OCI-M2 (cell line): ENCODE data around the gene LDLR.
A peak's percentile ranks its signal among the peaks of the same experiment; 100 is the strongest.
"Not testable (repeated sequence)": the region's sequence is repeated elsewhere in the genome, so short reads cannot be mapped to it uniquely, and the experiment has no call there.

Experiments
- DNase-seq: peaks from one replicate; lab custom pipeline; 2025; ENCODE audit not compliant: unreplicated experiment; lab: John Stamatoyannopoulos, UW

LDLR gene

DNA sequence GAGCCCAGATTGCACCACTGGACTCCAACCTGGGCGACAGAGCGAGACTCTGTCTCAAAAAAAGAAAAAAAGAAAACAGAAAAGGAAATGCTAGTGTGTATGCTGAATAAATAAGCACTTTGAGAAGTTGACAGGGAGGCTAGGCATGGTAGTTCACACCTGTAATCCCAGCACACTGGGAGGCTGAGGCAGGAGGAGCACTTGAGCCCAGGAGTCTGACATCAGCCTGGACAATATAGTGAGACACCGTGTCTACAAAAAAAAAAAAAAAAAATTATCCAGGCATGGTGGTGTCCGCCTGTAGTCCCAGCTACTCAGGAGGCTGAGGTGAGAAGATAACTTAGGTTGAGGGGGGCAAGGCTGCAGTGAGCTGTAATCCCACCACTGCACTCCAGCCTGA lies 19.1 kb upstream of the LDLR start:
- no peak for DNase-seq

DNA sequence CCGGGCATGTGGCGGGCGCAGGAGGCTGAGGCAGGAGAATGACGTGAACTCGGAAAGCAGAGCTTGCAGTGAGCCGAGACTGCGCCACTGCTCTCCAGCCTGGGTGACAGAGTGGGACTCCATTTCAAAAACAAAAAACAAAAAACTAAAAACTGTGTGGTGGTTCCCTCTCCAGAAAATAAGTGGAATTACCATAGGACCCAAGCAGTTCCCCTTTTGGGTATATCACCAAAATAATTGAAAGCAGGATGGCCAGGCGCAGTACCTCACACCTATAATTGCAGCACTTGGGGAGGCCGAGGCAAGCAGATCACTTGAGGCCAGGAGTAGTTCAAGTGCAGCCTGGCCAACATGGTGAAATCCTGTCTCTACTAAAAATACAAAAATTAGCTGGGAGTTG lies 15.7 kb upstream of the LDLR start:
- no peak for DNase-seq

DNA sequence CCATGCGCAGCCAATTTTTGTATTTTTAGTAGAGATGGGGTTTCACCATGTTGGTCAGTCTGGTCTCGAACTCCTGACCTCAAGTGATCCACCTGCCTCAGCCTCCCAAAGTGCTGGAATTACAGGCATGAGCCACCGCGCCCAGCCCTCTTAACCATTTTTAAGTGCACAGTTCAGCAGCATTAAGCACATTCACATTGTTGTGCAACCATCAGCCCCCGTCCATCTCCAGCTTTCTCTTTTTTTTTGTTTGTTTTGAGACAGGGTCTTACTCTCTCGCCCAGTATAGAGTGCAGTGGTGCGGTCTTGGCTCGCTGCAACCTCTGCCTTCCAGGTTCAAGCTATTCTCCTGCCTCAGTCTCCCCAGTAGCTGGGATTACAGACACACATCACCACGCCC lies 12.5 kb upstream of the LDLR start:
- not testable (repeated sequence) for DNase-seq

- no peak for DNase-seq
These were observed 10.4 kb upstream of the LDLR start for GRCh38 chr19:11078893-11079292.

DNA sequence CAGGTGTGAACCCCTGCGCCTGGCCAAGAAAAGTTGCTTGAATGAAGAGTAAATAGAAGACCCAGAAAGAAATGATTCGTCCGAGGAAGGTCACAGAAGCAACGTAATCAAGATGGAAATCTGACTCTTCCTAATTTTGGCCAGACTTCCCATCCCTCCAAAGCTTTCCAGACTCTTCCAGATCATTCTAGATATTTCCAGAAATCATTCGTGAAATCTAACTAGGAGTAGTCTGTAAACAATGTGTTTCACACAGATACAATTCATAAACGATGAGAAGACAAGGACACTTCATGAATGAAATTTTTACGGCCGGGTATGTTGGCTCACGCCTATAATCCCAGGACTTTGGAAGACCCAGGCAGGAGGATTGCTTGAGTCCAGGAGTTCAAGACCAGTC lies 9.3 kb upstream of the LDLR start:
- DNase-seq: no peak

DNA sequence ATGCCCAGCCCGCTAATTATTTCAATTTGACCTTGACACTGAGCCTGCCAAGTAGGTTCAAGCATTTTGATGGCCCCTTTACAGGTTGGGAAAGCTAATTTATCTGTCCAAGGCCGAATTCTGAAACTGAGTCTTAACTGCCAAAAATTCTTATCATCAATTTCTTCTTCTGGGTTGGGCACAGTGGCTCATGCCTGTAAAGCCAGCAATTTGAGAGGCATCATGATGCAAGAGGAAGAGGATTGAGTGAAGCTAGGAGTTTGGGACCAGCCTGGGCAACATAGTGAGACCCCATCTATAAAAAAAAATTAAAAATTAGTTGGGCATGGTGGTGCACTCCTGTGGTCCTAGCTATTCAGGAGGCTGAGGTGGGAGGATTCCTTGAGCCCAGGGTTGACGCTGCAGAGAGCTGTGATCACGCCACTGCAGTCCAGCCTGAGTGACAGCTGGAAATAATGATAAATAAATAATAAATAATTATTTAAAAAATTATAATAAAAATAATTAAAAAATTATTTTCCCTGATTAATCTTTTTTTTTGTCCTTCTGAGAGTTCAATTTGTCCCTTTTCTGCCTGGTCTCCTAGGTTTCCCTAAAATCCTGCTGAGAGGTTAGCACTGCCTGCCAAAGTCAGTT lies 1.3 kb upstream of the LDLR start:
- no peak for DNase-seq

DNA sequence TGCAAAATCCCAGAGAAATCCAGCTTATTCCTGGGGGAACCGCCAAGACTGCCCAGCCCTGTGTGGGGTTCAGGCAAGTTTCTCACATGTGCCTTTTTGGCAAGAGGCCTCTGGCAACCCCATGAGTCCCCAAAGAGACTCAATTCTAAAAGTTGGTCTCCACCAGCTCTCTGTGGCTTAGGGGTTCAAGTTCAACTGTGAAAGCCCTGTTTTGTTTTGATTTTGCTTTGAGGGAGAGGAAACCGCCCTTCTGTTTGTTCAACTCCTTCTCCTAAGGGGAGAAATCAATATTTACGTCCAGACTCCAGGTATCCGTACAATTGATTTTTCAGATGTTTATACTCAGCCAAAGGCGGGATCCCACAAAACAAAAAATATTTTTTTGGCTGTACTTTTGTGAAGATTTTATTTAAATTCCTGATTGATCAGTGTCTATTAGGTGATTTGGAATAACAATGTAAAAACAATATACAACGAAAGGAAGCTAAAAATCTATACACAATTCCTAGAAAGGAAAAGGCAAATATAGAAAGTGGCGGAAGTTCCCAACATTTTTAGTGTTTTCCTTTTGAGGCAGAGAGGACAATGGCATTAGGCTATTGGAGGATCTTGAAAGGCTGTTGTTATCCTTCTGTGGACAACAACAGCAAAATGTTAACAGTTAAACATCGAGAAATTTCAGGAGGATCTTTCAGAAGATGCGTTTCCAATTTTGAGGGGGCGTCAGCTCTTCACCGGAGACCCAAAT lies 583 bp upstream of the LDLR start:
- no peak for DNase-seq

DNA sequence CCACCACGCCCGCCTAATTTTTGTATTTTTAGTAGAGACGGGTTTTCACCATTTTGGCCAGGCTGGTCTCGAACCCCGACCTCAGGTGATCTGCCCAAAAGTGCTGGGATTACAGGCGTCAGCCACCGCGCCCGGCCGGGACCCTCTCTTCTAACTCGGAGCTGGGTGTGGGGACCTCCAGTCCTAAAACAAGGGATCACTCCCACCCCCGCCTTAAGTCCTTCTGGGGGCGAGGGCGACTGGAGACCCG lies 676 bp downstream of the LDLR start:
- DNase-seq: not testable (repeated sequence)

GRCh38 chr19:11090264-11090996 lies 1.2 kb downstream of the LDLR start:
- peak; percentile 100 for DNase-seq

- DNase-seq: no peak
These were observed 1.9 kb downstream of the LDLR start for GRCh38 chr19:11090997-11091702.

DNA sequence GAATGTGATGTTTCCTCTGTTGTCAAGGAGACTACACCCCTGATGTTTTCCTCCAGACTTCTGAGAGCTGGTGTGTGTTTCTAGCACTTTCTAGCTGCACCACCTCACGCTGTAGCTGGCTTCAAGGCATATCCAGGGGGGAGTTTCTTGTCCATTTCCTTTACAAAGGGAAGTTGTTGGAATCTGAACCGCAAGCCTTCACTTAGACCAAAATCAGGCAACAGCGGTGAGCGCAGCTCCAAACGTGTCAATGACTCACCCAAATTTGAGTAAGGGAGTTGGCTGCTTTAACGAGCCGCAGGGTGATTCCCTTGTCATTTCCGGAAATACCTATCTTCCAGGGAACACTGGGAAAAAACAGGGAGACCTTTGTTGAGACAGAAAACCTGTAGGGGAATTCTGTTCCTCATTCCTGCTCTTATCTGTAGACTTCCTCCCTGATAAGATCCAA lies 2.5 kb downstream of the LDLR start:
- no peak for DNase-seq

DNA sequence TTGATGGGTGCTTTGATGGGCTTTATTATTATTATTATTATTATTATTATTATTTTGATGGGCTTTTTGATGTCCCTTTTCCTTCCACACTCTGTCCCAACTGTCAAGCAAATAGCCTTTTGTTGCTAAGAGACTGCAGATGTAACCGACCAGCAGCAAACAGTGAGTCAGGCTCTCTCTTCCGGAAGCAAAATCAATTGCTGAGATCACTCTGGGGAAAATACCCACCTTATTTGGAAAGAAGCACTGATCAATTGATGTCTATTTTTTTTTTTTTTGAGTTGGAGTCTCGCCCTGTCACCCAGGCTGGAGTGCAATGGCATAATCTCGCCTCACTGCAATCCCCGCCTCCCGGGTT lies 2.9 kb downstream of the LDLR start:
- no peak for DNase-seq

- DNase-seq: no peak
These were observed 4.5 kb downstream of the LDLR start for GRCh38 chr19:11093689-11094238.

GRCh38 chr19:11094520-11094894 lies 5.2 kb downstream of the LDLR start:
- DNase-seq: no peak

GRCh38 chr19:11096210-11096841 lies 7.1 kb downstream of the LDLR start:
- no peak for DNase-seq

- DNase-seq: not testable (repeated sequence)
These were observed 8.1 kb downstream of the LDLR start for GRCh38 chr19:11097367-11097766.

DNA sequence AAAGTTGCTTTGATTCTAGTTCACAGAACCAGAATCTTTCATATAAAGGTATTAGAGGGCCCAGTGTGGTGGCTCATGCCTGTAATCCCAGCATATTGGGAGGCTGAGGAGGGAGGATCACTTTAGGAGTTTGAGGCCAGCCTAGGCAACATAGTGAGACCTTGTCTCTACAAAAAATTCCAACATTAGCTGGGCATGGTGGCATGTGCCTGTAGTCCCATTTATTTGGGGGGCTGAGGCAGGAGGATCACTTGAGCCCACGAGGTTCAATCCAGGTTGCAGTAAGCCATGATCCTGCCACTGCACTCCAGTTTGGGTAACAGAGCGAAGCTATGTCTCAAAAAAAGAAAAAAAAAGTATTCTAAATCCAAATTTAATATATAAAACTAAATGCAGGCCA lies 9.1 kb downstream of the LDLR start:
- DNase-seq: no peak

DNA sequence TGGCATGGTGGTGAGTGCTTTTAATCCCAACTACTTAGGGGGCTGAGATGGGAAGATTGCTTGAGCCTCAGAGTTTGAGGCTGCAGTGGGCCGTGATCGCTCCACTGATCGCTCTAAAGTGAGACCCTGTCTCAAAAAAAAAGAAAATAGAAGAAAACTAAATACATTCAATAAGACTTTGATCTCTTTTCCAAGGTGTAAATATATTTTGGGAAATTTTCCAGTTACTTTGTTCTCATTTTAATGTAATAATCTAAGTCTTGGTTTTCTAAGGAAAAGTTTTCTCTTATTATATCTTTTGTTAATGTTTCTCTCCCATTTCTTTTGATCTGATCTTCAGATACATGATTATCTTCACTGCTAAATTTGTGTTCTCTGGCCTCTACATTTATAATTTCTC lies 9.6 kb downstream of the LDLR start:
- DNase-seq: no peak

- DNase-seq: no peak
These were observed 10.8 kb downstream of the LDLR start for GRCh38 chr19:11100049-11100448.

DNA sequence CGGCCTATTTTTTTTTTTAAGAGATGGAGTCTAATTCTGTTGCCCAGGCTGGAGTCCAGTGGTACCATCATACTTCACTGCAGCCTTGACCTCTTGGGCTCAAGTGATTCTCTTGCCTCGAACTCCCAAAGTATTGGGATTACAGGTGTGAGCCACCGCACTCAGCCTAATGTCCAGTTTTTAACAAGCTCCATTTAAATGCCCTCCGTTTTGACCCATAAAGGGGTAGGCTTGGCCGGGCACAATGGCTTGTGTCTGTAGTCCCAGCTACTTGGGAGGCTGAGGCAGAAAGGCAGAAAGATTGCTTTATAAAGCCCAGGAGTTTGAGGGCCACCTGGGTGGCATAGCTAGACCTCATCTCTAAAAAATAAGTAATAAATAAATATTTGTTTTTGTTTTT lies 11.8 kb downstream of the LDLR start:
- DNase-seq: no peak

- no peak for DNase-seq
These were observed 13.7 kb downstream of the LDLR start for GRCh38 chr19:11102944-11103343.
